AG09319 (cell line): ENCODE measurements around the gene TASOR.
"Not testable (repeated sequence)": the region's sequence is repeated elsewhere in the genome, so short reads cannot be mapped to it uniquely, and the experiment has no call there.

Experiments used
- DNase-seq: peaks from one replicate; pipeline ENCODE4 v3.0.0-alpha.2; 2010; ENCODE audit warnings: low read depth; ENCODE audit errors: extremely low read depth
- CTCF ChIP-seq: IDR thresholded peaks from 2 replicates; pipeline ENCODE4 v1.5.1; 2011; ENCODE audit warnings: low read depth, mild to moderate bottlenecking, inconsistent platforms, low read length, moderate library complexity

Gene TASOR

GRCh38 chr3:56706629-56707028 is 23.6 kb upstream of the TASOR start:
- TF ChIP-seq CTCF: no peak
- no peak for DNase-seq

- TF ChIP-seq CTCF: no peak
- no peak for DNase-seq
Observed at GRCh38 chr3:56704706-56705105, 21.6 kb upstream of the TASOR start.

- peak; percentile 75 for TF ChIP-seq CTCF
- DNase-seq: peak; percentile 51
Observed at GRCh38 chr3:56702490-56703315, 19.6 kb upstream of the TASOR start.

GRCh38 chr3:56700151-56700550 is 17.1 kb upstream of the TASOR start:
- TF ChIP-seq CTCF: no peak
- no peak for DNase-seq

GRCh38 chr3:56694867-56695683 is 12.0 kb upstream of the TASOR start:
- TF ChIP-seq CTCF: no peak
- DNase-seq: no peak

- TF ChIP-seq CTCF: no peak
- DNase-seq: no peak
Observed at GRCh38 chr3:56693750-56694149, 10.7 kb upstream of the TASOR start.

GRCh38 chr3:56692520-56693433 is 9.7 kb upstream of the TASOR start:
- not testable (repeated sequence) for DNase-seq

- not testable (repeated sequence) for DNase-seq
Observed at GRCh38 chr3:56692001-56692365, 8.9 kb upstream of the TASOR start.
